Measurements from ENCODE around the gene ZNF683. TPM values are rescaled to one million over a fixed set of nuclear protein-coding genes. Genes with fewer than 3 reads are reported as not detected.

The ZNF683 gene
- total and polyA plus RNA-seq, 2 donors (not counting 3 experiments of a cell fraction or from before 2014, with no cell fraction given) = not detected

- no peak overlapping the region for H3K27ac ChIP-seq (ENCODE audit: insufficient read depth, low read depth, low read length)
- no peak for FAIRE-seq
- no peak overlapping the region for H3K9ac ChIP-seq (replicated peaks; ENCODE audit: extremely low read depth, insufficient read depth, low read length)
- POLR2A ChIA-PET = no interaction called here
- no peaks in the 10 kb centered on the region for H3K9me1 ChIP-seq (replicated peaks; ENCODE audit: control insufficient read depth, extremely low read depth, insufficient read depth, low read length)
- no peak overlapping the region for H2AFZ ChIP-seq (ENCODE audit: low read depth, low read length)
- H4K20me1 ChIP-seq (replicated peaks; ENCODE audit: control insufficient read depth, extremely low read depth, insufficient read depth, low read length) = no peaks in the 10 kb centered on the region
- TF ChIP-seq EZH2 (IDR thresholded peaks at IDR 0.05; ENCODE audit: borderline replicate concordance, low read depth, low read length, severe bottlenecking) = no peak
- TF ChIP-seq JUN (IDR thresholded peaks at IDR 0.05; ENCODE audit: borderline replicate concordance, insufficient read depth, insufficient read length, low read depth) = no peak
- TF ChIP-seq POLR2AphosphoS5 (IDR thresholded peaks at IDR 0.05; ENCODE audit: insufficient read depth, low read depth, low read length) = no peak
- no peak for TF ChIP-seq GATA2 (IDR thresholded peaks at IDR 0.05; ENCODE audit: insufficient read depth, insufficient read length, low read depth, low read length)
- no peak for TF ChIP-seq MYC (IDR thresholded peaks at IDR 0.05; ENCODE audit: low read depth, low read length)
- TF ChIP-seq MAX (IDR thresholded peaks at IDR 0.05; ENCODE audit: insufficient read depth, insufficient read length) = no peak
- TF ChIP-seq POLR2A (IDR thresholded peaks at IDR 0.05; ENCODE audit: low read depth, low read length) = no peak
- intact Hi-C loops (cut with micrococcal nuclease) (no loop called here), dilution Hi-C loops (cut with MboI; ENCODE audit: extremely low pct_ligation_motif_present, low sequenced_read_pairs) (no loop called here)
- H3K9me3 ChIP-seq (replicated peaks; ENCODE audit: control insufficient read depth, insufficient read depth, low read length) = no peaks in the 10 kb centered on the region
- no TSS peak for BruUV-seq (replicated peaks)
- peaks cover 2 to 7% of the 10 kb centered on the region in 2 experiments for H3K27me3 ChIP-seq (ENCODE audit: control insufficient read depth in 2 of 2, insufficient read depth in 2 of 2, low read length in 2 of 2)
- H3K4me2 ChIP-seq (ENCODE audit: insufficient read depth, low read length) = no peak overlapping the region
- H3K4me3 ChIP-seq (replicated peaks in 1 of 3; ENCODE audit: insufficient read depth in 1 of 3, low read depth in 1 of 3, low read length in 3 of 3) = no peak overlapping the region
- H3K36me3 ChIP-seq (ENCODE audit: control insufficient read depth in 2 of 2, extremely low read depth in 1 of 2, insufficient read depth in 2 of 2, low read length in 2 of 2) = no peaks in the 10 kb centered on the region
- H3K79me2 ChIP-seq (ENCODE audit: control insufficient read depth, insufficient read depth, low read length) = no peaks in the 10 kb centered on the region
- CTCF ChIA-PET = interaction anchor here (1.2 to 7.4 kb wide), 5 partner anchors 12 to 147 kb away, joined by 3 to 132 read pairs (median 7); partner anchors contain the start of genes SH3BGRL3 and ZNF593
- no peaks in the 10 kb centered on the region for H3K4me1 ChIP-seq (ENCODE audit: control insufficient read depth, extremely low read depth, insufficient read depth, low read length)
- DNase-seq (ENCODE audit: low read depth, low spot score) = no peak
These were observed 55.4 kb downstream of the ZNF683 start for GRCh38 chr1:26317146-26317545.

Data from endothelial cell of umbilical vein (primary cell).